Mesenchymal stem cell (in vitro differentiated cells and primary cell): ENCODE data around the gene FBXO42.

Source experiments
- DNase-seq: peaks from one replicate; pipeline ENCODE4 v3.0.0-alpha.2; 2013
- H2AFZ ChIP-seq: one replicate; pipeline ENCODE4 v1.6.1; 2013; ENCODE audit warnings: low read depth, mild to moderate bottlenecking, control low read depth, inconsistent platforms, low read length, moderate library complexity
- H2AK5ac ChIP-seq: 2 replicates; pipeline ENCODE4 v1.6.1; 2013; ENCODE audit warnings: low read length, moderate library complexity, mild to moderate bottlenecking, inconsistent platforms; ENCODE audit not compliant: severe bottlenecking
- H2BK120ac ChIP-seq: one replicate; pipeline ENCODE4 v1.6.1; 2013; ENCODE audit warnings: low read depth, mild to moderate bottlenecking, inconsistent platforms, low read length, moderate library complexity
- H2BK12ac ChIP-seq, 2 experiments: one replicate each; pipeline ENCODE4 v1.6.1; 2013; ENCODE audit warnings: inconsistent platforms in 2 of 2, low read length in 2 of 2, mild to moderate bottlenecking in 2 of 2, moderate library complexity in 2 of 2, control low read depth in 1 of 2
- H2BK15ac ChIP-seq: one replicate; pipeline ENCODE4 v1.6.1; 2013; ENCODE audit warnings: mild to moderate bottlenecking, low read depth, inconsistent platforms; ENCODE audit not compliant: poor library complexity, severe bottlenecking
- H2BK5ac ChIP-seq: 2 replicates; pipeline ENCODE4 v1.6.1; 2013; ENCODE audit warnings: low read depth, mild to moderate bottlenecking, low read length, control low read depth, inconsistent platforms; ENCODE audit not compliant: poor library complexity, severe bottlenecking
- H3K14ac ChIP-seq, 2 experiments: one replicate each; pipeline ENCODE4 v1.6.1; 2013; ENCODE audit warnings: inconsistent platforms in 2 of 2, low read length in 2 of 2, control low read depth in 1 of 2, mild to moderate bottlenecking in 1 of 2, moderate library complexity in 1 of 2
- H3K18ac ChIP-seq, 2 experiments: one replicate each; pipeline ENCODE4 v1.6.1; 2013; ENCODE audit warnings: inconsistent platforms in 2 of 2, low read length in 2 of 2, control low read depth in 1 of 2, low read depth in 1 of 2, mild to moderate bottlenecking in 1 of 2
- H3K23ac ChIP-seq, 2 experiments: one replicate each; pipeline ENCODE4 v1.6.1; 2013; ENCODE audit warnings: inconsistent platforms in 2 of 2, low read length in 2 of 2, mild to moderate bottlenecking in 2 of 2, moderate library complexity in 2 of 2, control low read depth in 1 of 2
- H3K27ac ChIP-seq: 2 replicates; pipeline ENCODE4 v1.5.1; 2013; ENCODE audit warnings: mild to moderate bottlenecking, moderate library complexity, low read length, control low read depth, inconsistent platforms; ENCODE audit not compliant: poor library complexity, severe bottlenecking
- H3K27me3 ChIP-seq, 2 experiments: 2 replicates each; pipeline versions ENCODE4 v1.6.1 to v1.7.0; 2013; ENCODE audit warnings: low read length in 2 of 2, mild to moderate bottlenecking in 2 of 2, moderate library complexity in 2 of 2, control low read depth in 1 of 2, inconsistent platforms in 1 of 2; ENCODE audit not compliant: control insufficient read depth in 1 of 2, insufficient read depth in 1 of 2
- H3K36me3 ChIP-seq, 2 experiments: 2 replicates each; pipeline versions ENCODE4 v1.6.1 to v1.7.0; 2013; ENCODE audit warnings: low read length in 2 of 2, control low read depth in 1 of 2, inconsistent platforms in 1 of 2, low read depth in 1 of 2, mild to moderate bottlenecking in 1 of 2; ENCODE audit not compliant: insufficient read depth in 2 of 2, control insufficient read depth in 1 of 2
- H3K4ac ChIP-seq, 2 experiments: one replicate each; pipeline ENCODE4 v1.6.1; 2013; ENCODE audit warnings: inconsistent platforms in 2 of 2, low read length in 2 of 2, mild to moderate bottlenecking in 2 of 2, moderate library complexity in 2 of 2, control low read depth in 1 of 2, low read depth in 1 of 2
- H3K4me1 ChIP-seq: 2 replicates; pipeline ENCODE4 v1.6.1; 2013; ENCODE audit warnings: low read depth, low read length, control low read depth; ENCODE audit not compliant: control insufficient read depth, insufficient read depth
- H3K4me2 ChIP-seq: 2 replicates; pipeline ENCODE4 v1.6.1; 2013; ENCODE audit warnings: low read length, mild to moderate bottlenecking, inconsistent platforms; ENCODE audit not compliant: poor library complexity, severe bottlenecking
- H3K4me3 ChIP-seq, 2 experiments: 2 replicates each; pipeline versions ENCODE4 v1.5.1 to v1.7.0; 2013; ENCODE audit warnings: low read length in 2 of 2, mild to moderate bottlenecking in 2 of 2, control low read depth in 1 of 2, low read depth in 1 of 2; ENCODE audit not compliant: insufficient read depth in 1 of 2
- H3K79me1 ChIP-seq: replicated peaks from 2 replicates; pipeline ENCODE4 v1.6.1; 2013; ENCODE audit warnings: mild to moderate bottlenecking, control low read depth, low read length, inconsistent platforms; ENCODE audit not compliant: poor library complexity, severe bottlenecking
- H3K9ac ChIP-seq: 2 replicates; pipeline ENCODE4 v1.7.0; 2013; ENCODE audit warnings: mild to moderate bottlenecking, low read length, moderate library complexity
- H3K9me3 ChIP-seq: 2 replicates; pipeline ENCODE4 v1.7.0; 2013; ENCODE audit warnings: mild to moderate bottlenecking, low read length; ENCODE audit not compliant: control insufficient read depth
- H4K8ac ChIP-seq: one replicate; pipeline ENCODE4 v1.6.1; 2013; ENCODE audit warnings: inconsistent platforms, mild to moderate bottlenecking, low read length, moderate library complexity
- H4K91ac ChIP-seq: one replicate; pipeline ENCODE4 v1.6.1; 2013; ENCODE audit warnings: mild to moderate bottlenecking, low read length, inconsistent platforms
- WGBS: methylation state at CpG from one replicate; pipeline ENCODE4 v1.1.7; 2013; ENCODE audit warnings: mixed read lengths; 5-methylcytosine and 5-hydroxymethylcytosine counted together

FBXO42 gene

GRCh38 chr1:16250524-16251251 is 101.6 kb downstream of the FBXO42 start:
- H3K9ac ChIP-seq = no peak overlapping the region
- no peak overlapping the region for H2BK12ac ChIP-seq
- peaks cover 15% of the 10 kb centered on the region for H3K4me1 ChIP-seq
- H2AFZ ChIP-seq = no peak overlapping the region
- DNase-seq = no peak
- H3K4me3 ChIP-seq = no peak overlapping the region
- peaks cover 30 to 62% of the 10 kb centered on the region in 2 experiments for H3K36me3 ChIP-seq
- no peak overlapping the region for H4K91ac ChIP-seq
- H2AK5ac ChIP-seq = no peak overlapping the region
- no peak overlapping the region for H2BK15ac ChIP-seq
- no peaks in the 10 kb centered on the region for H3K27me3 ChIP-seq
- H3K14ac ChIP-seq = no peak overlapping the region
- no peak overlapping the region for H2BK120ac ChIP-seq
- no peak overlapping the region for H3K27ac ChIP-seq
- H2BK5ac ChIP-seq = no peak overlapping the region
- H4K8ac ChIP-seq = no peak overlapping the region
- H3K9me3 ChIP-seq = no peaks in the 10 kb centered on the region
- 91% methylated on average over 14 of the region's 15 CpGs for WGBS
- no peak overlapping the region for H3K4ac ChIP-seq
- peaks cover 20% of the 10 kb centered on the region for H3K79me1 ChIP-seq
- H3K18ac ChIP-seq = no peak overlapping the region
- no peak overlapping the region for H3K4me2 ChIP-seq
- no peak overlapping the region for H3K23ac ChIP-seq

GRCh38 chr1:16249596-16250241 is 102.6 kb downstream of the FBXO42 start:
- Histone ChIP-seq H3K9ac (no peak overlapping the region), H3K36me3 (peaks cover 35 to 54% of the 10 kb centered on the region in 2 experiments), H2AK5ac (peak overlapping the region; percentile 24), H2BK12ac (no peak overlapping the region), H3K4me1 (peaks cover 19% of the 10 kb centered on the region), H3K4ac (no peak overlapping the region), H3K79me1 (peaks cover 20% of the 10 kb centered on the region), H3K14ac (no peak overlapping the region), H4K8ac (no peak overlapping the region), H3K27me3 (no peaks in the 10 kb centered on the region), H3K4me3 (peak overlapping the region in 1 of 2 experiments; percentile 10), H3K27ac (no peak overlapping the region), H3K18ac (no peak overlapping the region), H3K23ac (no peak overlapping the region), H4K91ac (no peak overlapping the region), H2BK5ac (no peak overlapping the region), H2AFZ (no peak overlapping the region), H3K4me2 (no peak overlapping the region), H2BK120ac (no peak overlapping the region), H3K9me3 (no peaks in the 10 kb centered on the region), H2BK15ac (no peak overlapping the region)
- DNase-seq = peak; percentile 61
- 100% methylated on average over 2 of the region's 3 CpGs for WGBS

- Histone ChIP-seq H3K23ac (no peak overlapping the region), H2BK12ac (no peak overlapping the region), H3K9me3 (no peaks in the 10 kb centered on the region), H2BK5ac (no peak overlapping the region), H3K79me1 (peaks cover 18% of the 10 kb centered on the region), H3K4ac (no peak overlapping the region), H2AK5ac (no peak overlapping the region), H3K18ac (no peak overlapping the region), H3K4me2 (no peak overlapping the region), H3K4me1 (peaks cover 23% of the 10 kb centered on the region), H3K14ac (no peak overlapping the region), H3K36me3 (peaks cover 36 to 45% of the 10 kb centered on the region in 2 experiments), H3K27me3 (no peaks in the 10 kb centered on the region), H2BK15ac (no peak overlapping the region), H2AFZ (no peak overlapping the region), H4K91ac (peak overlapping the region; percentile 52), H3K4me3 (peak overlapping the region in 1 of 2 experiments; percentile 10), H2BK120ac (no peak overlapping the region), H4K8ac (no peak overlapping the region), H3K27ac (peak overlapping the region; percentile 27), H3K9ac (peak overlapping the region; percentile 36)
- WGBS = 98% methylated on average over 4 of the region's 7 CpGs
- peak; percentile 75 for DNase-seq
Measured at GRCh38 chr1:16248603-16249516, 103.4 kb downstream of the FBXO42 start.
